Measurements from ENCODE around the gene LTF.

Gene LTF

DNA sequence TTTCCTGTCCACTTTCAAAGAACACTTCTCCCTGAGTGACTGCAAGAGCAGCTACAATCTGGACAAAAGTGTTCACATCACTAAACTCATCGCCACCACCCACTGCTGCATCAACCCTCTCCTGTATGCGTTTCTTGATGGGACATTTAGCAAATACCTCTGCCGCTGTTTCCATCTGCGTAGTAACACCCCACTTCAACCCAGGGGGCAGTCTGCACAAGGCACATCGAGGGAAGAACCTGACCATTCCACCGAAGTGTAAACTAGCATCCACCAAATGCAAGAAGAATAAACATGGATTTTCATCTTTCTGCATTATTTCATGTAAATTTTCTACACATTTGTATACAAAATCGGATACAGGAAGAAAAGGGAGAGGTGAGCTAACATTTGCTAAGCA, 55.9 kb downstream of the LTF start:
- H3K9me2 ChIP-seq (replicated peaks; ENCODE audit: control insufficient read depth, low read length): no peaks in the 10 kb centered on the region
- no peaks in the 10 kb centered on the region for H4K20me1 ChIP-seq (ENCODE audit: control insufficient read depth, insufficient read depth, low read depth, low read length)
- H3K36me3 ChIP-seq (ENCODE audit: control insufficient read depth, low read length): no peaks in the 10 kb centered on the region
- peaks cover 34% of the 10 kb centered on the region for H3K27me3 ChIP-seq (ENCODE audit: control insufficient read depth, low read length)
- TF ChIP-seq EZH2phosphoT487 (IDR thresholded peaks at IDR 0.05; ENCODE audit: borderline replicate concordance, low read length): no peak
- no peak overlapping the region for H3K27ac ChIP-seq (ENCODE audit: low read depth, low read length)
- no peaks in the 10 kb centered on the region for H3F3A ChIP-seq (ENCODE audit: control insufficient read depth, insufficient read depth)
- H3K4me1 ChIP-seq (ENCODE audit: control insufficient read depth, low read length): no peaks in the 10 kb centered on the region
- no peaks in the 10 kb centered on the region for H3K9me3 ChIP-seq (ENCODE audit: control insufficient read depth, insufficient read depth, low read length)
- no peak overlapping the region for H3K4me2 ChIP-seq (ENCODE audit: low read length)
- H3K4me3 ChIP-seq (ENCODE audit: low read length): no peak overlapping the region
- no peaks in the 10 kb centered on the region for H3K79me2 ChIP-seq (ENCODE audit: control insufficient read depth, low read length)

DNA sequence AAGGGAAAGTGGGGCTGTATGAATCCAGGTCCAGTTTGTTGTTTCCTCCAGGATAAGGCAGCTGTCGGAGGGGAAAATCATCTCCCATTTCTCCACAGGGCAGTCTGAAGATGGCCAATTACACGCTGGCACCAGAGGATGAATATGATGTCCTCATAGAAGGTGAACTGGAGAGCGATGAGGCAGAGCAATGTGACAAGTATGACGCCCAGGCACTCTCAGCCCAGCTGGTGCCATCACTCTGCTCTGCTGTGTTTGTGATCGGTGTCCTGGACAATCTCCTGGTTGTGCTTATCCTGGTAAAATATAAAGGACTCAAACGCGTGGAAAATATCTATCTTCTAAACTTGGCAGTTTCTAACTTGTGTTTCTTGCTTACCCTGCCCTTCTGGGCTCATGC, 56.7 kb downstream of the LTF start:
- Histone ChIP-seq H3K9me2 (replicated peaks; ENCODE audit: control insufficient read depth, low read length) (no peaks in the 10 kb centered on the region), H3K4me2 (ENCODE audit: low read length) (no peak overlapping the region), H3K9me3 (ENCODE audit: control insufficient read depth, insufficient read depth, low read length) (no peaks in the 10 kb centered on the region), H3K27ac (ENCODE audit: low read depth, low read length) (no peak overlapping the region), H3K4me3 (ENCODE audit: low read length) (no peak overlapping the region), H4K20me1 (ENCODE audit: control insufficient read depth, insufficient read depth, low read depth, low read length) (no peaks in the 10 kb centered on the region), H3K4me1 (ENCODE audit: control insufficient read depth, low read length) (no peaks in the 10 kb centered on the region), H3F3A (ENCODE audit: control insufficient read depth, insufficient read depth) (no peaks in the 10 kb centered on the region), H3K79me2 (ENCODE audit: control insufficient read depth, low read length) (no peaks in the 10 kb centered on the region), H3K27me3 (ENCODE audit: control insufficient read depth, low read length) (peaks cover 34% of the 10 kb centered on the region), H3K36me3 (ENCODE audit: control insufficient read depth, low read length) (no peaks in the 10 kb centered on the region)
- TF ChIP-seq, protein P1, sequence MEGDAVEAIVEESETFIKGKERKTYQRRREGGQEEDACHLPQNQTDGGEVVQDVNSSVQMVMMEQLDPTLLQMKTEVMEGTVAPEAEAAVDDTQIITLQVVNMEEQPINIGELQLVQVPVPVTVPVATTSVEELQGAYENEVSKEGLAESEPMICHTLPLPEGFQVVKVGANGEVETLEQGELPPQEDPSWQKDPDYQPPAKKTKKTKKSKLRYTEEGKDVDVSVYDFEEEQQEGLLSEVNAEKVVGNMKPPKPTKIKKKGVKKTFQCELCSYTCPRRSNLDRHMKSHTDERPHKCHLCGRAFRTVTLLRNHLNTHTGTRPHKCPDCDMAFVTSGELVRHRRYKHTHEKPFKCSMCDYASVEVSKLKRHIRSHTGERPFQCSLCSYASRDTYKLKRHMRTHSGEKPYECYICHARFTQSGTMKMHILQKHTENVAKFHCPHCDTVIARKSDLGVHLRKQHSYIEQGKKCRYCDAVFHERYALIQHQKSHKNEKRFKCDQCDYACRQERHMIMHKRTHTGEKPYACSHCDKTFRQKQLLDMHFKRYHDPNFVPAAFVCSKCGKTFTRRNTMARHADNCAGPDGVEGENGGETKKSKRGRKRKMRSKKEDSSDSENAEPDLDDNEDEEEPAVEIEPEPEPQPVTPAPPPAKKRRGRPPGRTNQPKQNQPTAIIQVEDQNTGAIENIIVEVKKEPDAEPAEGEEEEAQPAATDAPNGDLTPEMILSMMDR (IDR thresholded peaks at IDR 0.05; ENCODE audit: low read depth, low read length, poor library complexity, severe bottlenecking): no peak
- TF ChIP-seq EZH2phosphoT487 (IDR thresholded peaks at IDR 0.05; ENCODE audit: borderline replicate concordance, low read length): no peak

DNA sequence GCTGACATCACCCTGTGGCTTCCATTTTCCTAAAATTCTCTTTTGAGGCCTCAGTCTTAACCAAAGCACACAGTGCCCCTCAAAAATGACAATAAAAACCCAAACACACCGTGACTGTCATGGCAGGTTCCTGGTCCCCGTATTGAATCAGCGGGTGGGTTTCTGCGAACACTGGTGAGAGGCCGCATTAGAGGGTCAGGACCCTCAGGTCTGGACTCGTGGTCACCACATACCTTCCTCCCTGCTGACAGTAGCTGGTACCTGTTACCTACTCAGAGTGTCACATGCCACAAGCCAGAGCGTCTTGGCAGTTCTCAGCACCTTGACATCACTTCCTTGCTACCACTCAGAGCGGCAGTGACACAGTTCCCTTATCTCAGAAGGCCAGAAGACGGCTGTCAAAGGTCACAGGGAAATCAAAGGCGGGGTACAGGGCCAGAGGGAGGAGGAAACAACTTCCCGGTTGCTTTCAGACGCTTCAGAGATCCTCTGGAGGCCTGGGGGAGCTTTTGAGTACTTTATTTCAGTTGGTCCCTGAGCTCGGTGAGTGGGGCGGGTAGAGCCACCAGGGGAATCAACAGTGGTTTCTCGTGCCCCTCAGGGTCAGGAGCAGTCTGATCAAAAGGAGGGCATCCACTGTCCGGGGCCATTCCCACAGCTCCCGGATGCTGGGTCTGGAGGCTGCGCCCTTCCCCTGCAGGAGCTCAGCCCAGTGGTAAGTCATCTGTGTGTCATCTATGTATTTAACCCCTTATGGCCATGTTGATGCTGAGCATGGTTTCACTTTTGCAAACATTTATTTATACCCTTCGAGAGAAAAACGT, 57.7 kb downstream of the LTF start, which contains the start of the genes CCR5AS and CCRL2:
CCR5AS (minus strand) TSS at position 279 of the 824 bp plus-strand sequence.
CCRL2 (plus strand) TSS at position 472 of the 824 bp plus-strand sequence. CDS start 821 bp downstream, outside the sequence.
- peaks cover 28% of the 10 kb centered on the region for H3K27me3 ChIP-seq (ENCODE audit: control insufficient read depth, low read length)
- H3K4me2 ChIP-seq (ENCODE audit: low read length): no peak within 1 kb of the TSS
- H3K27ac ChIP-seq (ENCODE audit: low read depth, low read length): no peak within 1 kb of the TSS
- no peak within 1 kb of the TSS for H3K4me3 ChIP-seq (ENCODE audit: low read length)
- H3K4me1 ChIP-seq (ENCODE audit: control insufficient read depth, low read length): no peaks in the 10 kb centered on the region
- no peaks in the 10 kb centered on the region for H3K9me3 ChIP-seq (ENCODE audit: control insufficient read depth, insufficient read depth, low read length)
- no peaks in the 10 kb centered on the region for H3F3A ChIP-seq (ENCODE audit: control insufficient read depth, insufficient read depth)
- no peak for TF ChIP-seq EZH2phosphoT487 (IDR thresholded peaks at IDR 0.05; ENCODE audit: borderline replicate concordance, low read length)
- TF ChIP-seq, protein P1 (IDR thresholded peaks at IDR 0.05; ENCODE audit: low read depth, low read length, poor library complexity, severe bottlenecking): no peak
- H3K36me3 ChIP-seq (ENCODE audit: control insufficient read depth, low read length): no peaks in the 10 kb centered on the region
- no peaks in the 10 kb centered on the region for H3K9me2 ChIP-seq (replicated peaks; ENCODE audit: control insufficient read depth, low read length)
- no peaks in the 10 kb centered on the region for H4K20me1 ChIP-seq (ENCODE audit: control insufficient read depth, insufficient read depth, low read depth, low read length)
- H3K79me2 ChIP-seq (ENCODE audit: control insufficient read depth, low read length): no peaks in the 10 kb centered on the region

DNA sequence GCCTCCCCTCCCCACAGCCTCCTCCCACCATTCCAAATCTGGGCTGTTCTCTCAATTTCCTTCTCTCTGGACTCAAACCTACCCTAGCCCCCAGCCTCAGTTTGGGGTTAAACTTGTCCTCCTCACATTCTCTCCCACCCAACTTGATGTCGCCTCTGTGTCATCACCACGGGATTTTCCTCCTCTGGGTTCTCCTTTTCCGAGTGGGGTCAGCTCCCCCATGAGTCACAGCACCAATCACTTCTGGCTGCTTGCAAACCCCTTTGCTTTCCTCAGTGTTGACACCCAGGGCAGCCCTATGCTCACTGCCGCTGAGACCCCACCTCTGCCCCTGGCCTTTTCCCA, 58.3 kb downstream of the LTF start:
- Histone ChIP-seq H3F3A (ENCODE audit: control insufficient read depth, insufficient read depth) (no peaks in the 10 kb centered on the region), H3K36me3 (ENCODE audit: control insufficient read depth, low read length) (no peaks in the 10 kb centered on the region), H3K27ac (ENCODE audit: low read depth, low read length) (no peak overlapping the region), H3K79me2 (ENCODE audit: control insufficient read depth, low read length) (no peaks in the 10 kb centered on the region), H4K20me1 (ENCODE audit: control insufficient read depth, insufficient read depth, low read depth, low read length) (no peaks in the 10 kb centered on the region), H3K4me3 (ENCODE audit: low read length) (no peak overlapping the region), H3K9me2 (replicated peaks; ENCODE audit: control insufficient read depth, low read length) (no peaks in the 10 kb centered on the region), H3K27me3 (ENCODE audit: control insufficient read depth, low read length) (peaks cover 28% of the 10 kb centered on the region), H3K4me1 (ENCODE audit: control insufficient read depth, low read length) (no peaks in the 10 kb centered on the region), H3K4me2 (ENCODE audit: low read length) (no peak overlapping the region), H3K9me3 (ENCODE audit: control insufficient read depth, insufficient read depth, low read length) (no peaks in the 10 kb centered on the region)
- TF ChIP-seq, protein P1 (IDR thresholded peaks at IDR 0.05; ENCODE audit: low read depth, low read length, poor library complexity, severe bottlenecking): no peak
- no peak for TF ChIP-seq EZH2phosphoT487 (IDR thresholded peaks at IDR 0.05; ENCODE audit: borderline replicate concordance, low read length)
